NCI-H2107 (cell line): Measurements from ENCODE around the gene SPPL2B.
A peak's percentile ranks its signal among the peaks of the same experiment; 100 is the strongest.
"Not testable (repeated sequence)": the region's sequence is repeated elsewhere in the genome, so short reads cannot be mapped to it uniquely, and the experiment has no call there.

Source experiments
- DNase-seq: peaks from one replicate; lab custom pipeline; 2025; lab: John Stamatoyannopoulos, UW

Gene SPPL2B

DNA sequence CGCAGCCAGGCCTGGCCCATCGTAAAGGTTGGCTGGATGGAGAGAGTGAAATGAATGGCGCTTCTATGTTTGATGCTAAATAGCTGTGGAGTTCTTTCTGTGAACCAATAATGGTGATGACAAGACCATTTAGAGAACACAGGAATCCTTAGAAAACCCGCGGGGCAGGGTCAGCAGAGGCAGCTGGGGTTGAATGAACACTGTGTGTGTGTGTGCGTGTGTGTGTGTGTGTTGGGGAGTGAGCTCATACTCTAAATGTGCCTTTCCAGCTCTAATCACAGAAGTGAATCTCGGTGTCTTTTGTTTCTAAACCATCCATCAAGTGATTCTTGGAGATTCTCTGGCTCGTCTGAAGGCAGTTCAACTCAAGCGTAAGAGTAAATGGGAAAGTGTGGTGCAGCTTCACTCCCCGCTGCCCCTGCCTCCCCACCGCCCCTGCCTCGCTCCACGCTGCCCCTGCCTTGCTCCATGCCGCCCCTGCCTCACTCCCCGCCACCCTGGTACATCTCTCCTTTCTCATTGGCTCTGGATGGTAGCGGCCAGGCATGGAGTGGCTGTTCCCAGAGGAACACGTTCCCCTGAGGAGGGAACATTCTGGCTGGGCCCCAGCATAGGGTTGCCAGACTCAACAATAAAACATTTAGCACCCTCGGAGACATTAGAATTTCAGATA is 52.8 kb downstream of the SPPL2B start:
- no peak for DNase-seq

DNA sequence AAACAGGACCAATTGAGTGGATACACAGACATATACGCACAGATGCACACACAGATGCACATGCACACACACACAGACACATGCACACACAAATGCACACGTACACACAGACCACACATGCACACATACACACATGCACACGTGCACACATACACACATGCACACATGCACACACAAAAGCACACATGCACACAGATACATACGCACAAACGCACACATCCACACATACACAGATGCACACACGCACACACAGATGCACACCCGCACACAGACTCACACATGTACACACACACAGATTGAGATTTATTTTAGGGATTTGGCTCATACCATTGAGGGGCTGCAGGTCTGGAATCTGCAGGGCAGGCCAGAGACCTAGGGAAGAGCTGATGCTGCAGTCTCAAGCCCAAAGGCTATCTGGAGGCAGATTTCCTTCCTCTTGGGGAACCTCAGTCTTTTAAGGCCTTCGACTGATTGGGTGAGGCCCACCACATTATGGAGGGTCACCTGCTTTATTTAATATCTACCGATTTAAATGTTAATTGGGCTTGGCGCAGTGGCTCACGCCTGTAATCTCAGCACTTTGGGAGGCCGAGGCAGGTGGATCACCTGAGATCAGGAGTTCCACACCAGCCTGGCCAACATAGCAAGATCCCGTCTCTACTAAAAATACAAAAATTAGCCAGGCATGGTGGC is 54.2 kb downstream of the SPPL2B start:
- no peak for DNase-seq

DNA sequence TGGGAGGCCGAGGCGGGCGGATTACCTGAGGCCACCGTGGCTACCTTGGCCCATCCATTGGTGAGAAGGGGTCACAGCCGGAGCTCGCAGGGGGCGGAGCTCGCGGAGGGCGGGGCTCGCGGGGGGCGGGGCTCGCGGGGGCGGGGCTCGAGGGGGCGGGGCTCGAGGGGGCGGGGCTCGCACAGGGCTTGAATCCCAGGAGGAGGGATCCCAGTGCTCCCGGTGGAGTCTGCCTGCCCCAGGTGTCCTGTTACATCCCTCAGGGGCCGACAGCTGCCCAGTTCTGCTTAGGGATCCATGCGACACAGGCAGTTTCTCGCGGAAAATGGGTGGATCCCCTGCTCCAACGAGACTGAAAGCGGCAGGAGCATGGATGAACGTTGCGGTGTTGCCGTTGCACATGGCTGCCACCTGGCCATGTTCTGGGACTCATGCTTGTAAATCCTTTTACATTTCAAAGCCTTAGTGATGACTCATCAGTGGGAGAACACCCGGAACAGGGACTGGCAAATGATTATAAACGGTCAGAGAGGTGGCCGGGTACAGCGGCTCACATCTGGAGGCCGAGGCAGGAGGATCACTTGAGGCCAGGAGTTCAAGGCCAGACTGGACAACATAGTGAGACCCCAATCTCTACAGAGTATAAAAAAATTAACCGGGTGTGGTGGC is 56.7 kb downstream of the SPPL2B start:
- DNase-seq: peak; percentile 35

DNA sequence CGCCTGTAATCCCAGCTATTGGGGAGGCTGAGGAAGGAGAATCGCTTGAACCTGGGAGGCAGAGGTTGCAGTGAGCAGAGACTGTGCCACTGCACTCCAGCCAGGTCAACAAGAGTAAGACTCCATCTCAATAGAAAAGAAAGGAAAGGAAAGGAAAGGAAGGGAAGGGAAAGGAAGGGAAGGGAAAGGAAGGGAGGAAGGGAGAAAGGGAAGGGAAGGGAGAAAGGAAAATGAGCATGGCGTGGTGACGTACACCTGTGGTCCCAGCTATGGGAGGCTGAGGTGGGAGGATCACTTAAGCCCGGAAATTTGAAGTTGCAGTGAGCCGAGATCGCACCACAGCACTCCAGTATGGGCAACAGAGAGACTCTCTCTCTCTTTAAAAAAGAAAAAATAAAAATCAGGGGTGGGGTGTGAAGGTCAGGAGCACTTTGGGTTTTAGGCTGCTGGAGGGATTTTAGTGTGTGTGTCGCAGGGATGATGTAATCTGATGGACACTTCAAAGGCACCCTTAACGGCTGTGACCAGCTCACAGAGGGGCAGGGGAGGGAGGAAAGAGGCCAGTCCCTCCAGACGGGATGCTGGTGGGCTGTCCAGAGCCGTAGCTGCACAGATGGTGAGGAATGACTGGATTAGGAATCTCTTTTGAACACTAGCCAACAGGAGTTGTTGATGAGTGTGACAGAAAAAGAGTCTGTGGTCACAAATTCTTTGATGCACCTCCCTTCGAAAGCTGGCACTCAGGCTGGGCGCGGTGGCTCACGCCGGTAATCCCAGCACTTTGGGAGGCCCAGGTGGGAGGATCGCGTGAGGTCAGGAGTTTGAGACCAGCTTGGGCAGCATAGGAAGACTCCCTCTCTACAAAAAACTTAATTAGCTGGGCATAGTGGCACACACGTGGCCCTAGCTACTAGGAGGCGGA is 59.1 kb downstream of the SPPL2B start:
- no peak for DNase-seq

DNA sequence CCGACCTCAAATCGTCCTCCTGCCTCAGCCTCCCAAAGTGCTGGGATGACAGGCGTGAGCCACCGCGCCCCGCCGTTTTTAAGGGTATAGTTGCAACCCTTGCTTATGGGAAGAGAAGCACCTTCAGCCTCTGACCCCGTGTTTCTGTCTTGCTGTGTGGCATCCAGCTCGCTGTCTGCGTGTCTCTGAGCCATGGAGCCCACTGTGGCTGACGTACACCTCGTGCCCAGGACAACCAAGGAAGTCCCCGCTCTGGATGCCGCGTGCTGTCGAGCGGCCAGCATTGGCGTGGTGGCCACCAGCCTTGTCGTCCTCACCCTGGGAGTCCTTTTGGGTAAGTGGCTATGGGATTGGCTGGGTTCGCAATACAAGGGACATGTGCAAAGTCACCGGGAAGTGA is 61.1 kb downstream of the SPPL2B start:
- no peak for DNase-seq

DNA sequence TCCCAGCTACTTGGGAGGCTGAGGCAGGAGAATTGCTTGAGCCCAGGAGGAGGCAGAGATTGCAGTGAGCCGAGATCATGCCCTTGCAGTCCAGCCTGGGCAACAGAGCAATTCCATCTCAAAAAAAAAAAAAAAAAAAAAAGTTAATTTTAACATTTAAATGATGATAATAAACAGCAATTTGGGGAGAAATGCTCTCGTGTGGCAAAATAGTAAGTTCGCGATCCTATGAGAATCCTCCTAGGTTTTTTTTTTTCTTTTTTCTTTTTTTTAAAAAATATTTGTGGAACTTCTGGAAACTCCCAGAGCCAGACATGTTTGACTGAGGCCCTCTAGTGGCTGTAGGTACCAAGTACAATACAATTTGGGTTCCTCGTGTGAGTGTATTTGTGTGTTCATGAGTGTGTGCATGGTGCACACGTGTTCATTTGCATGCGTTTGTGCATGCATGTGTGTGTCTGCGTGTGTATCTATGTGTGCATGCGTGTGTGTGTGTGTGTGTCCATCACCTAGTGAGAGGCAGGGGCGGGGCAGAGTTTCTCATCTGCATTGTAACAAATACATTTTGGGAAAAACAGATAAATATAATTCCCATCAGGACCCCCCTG is 62.7 kb downstream of the SPPL2B start:
- DNase-seq: peak; percentile 30

DNA sequence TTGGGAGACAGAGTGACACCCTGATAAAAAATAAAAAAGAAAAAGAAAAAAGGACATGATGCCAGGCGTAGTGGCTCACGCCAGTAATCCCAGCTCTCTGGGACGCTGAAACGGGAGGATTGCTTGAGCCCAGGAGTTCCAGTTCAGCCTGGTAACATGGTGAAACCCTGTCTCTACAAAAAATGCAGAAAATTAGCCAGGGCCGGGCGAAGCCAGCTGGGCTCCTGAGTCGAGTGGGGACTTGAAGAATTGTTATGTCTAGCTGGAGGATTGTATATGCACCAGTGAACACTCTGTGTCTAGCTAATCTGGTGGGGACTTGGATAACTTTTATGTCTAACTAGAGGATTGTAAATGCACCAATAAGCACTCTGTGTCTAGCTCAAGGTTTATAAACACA is 63.9 kb downstream of the SPPL2B start:
- DNase-seq: no peak

DNA sequence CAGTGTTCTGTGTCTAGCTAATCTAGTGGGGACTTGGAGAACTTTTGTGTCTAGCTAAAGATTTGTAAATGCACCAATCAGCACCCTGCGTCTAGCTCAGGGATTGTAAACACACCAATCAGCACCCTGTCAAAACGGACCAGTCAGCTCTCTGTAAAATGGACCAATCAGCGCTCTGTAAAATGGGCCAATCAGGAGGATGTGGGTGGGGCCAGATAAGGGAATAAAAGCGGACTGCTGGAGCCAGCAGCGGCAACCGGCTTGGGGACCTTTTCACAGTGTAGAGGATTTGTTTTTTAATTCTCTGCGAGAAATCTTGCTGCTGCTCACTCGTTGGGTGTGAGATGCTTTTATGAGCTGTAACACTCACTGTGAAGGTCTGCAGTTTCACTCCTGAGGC is 64.4 kb downstream of the SPPL2B start:
- not testable (repeated sequence) for DNase-seq

DNA sequence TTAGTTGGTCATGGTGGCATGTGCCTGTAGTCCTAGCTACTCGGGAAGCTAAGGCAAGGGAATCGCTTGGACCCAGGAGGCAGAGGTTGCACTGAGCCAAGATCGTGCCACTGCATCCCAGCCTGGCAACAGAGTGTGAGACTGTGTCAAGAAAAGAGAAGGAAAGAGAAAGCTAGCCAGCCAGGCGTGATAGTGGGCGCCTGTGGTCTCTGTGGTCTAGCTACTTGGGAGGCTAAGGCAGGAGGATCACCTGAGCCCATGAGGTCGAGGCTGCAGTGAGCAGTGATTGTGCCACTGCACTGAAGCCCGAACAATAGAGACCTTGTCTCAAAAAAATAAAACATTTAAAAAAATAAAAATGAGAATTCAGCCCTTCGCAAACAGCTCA is 65.6 kb downstream of the SPPL2B start:
- DNase-seq: no peak

DNA sequence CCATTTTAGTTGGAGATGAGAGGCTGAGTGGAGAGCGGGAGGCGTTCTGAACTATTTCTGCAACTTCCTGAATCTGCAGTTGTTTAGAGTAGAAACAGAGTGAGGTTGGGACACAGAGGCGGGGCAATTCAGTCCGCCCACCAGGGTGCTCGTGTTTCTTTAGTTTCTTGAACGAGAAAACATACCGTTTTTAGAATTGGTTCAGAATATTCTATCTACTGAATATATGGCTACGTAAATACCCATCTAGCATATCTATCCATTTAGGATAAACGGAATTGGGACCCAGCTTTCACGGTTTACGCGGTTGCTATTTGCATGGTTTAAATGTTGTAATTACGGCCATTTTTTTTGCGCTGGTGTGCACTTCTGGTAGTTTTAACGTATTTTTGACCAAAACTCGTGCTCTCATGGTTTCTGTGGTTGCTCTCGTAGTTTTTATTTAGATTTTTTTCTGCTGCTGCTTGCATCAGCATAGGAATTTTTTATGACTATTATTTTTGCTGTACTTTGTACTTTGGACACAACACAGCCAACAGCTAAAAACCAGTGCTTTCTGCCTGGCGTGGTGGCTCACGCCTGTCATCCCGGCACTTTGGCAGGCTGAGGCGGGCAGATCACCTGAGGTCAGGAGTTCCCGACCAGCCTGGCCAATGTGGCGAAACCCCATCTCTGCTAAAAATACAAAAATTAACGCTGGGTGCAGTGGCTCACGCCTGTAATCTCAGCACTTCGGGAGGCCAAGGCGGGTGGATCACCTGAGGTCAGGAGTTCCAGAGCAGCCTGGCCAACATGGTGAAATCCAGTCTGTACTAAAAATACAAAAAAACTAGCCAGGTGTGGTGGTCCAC is 66.2 kb downstream of the SPPL2B start:
- DNase-seq: no peak

DNA sequence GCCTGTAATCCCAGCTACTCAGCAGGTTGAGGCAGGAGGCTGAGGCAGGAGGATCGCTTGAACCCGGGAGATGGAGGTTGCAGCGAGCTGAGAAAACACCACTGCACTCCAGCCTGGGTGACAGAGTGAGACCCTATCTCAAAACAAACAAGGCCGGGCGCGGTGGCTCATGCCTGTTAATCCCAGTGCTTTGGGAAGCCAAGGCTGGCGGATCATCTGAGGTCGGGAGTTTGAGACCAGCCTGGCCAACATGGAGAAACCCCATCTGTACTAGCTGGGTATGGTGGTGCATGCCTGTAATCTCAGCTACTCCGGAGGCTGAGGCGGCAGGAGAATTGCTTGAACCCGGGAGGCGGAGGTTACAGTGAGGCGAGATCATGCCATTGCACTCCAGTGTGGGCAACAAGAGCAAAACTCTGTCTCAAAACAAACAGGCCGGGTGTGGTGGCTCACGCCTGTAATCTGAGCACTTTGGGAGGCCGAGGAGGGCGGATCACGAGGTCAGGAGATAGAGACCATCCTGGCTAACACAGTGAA is 66.9 kb downstream of the SPPL2B start:
- DNase-seq: not testable (repeated sequence)

DNA sequence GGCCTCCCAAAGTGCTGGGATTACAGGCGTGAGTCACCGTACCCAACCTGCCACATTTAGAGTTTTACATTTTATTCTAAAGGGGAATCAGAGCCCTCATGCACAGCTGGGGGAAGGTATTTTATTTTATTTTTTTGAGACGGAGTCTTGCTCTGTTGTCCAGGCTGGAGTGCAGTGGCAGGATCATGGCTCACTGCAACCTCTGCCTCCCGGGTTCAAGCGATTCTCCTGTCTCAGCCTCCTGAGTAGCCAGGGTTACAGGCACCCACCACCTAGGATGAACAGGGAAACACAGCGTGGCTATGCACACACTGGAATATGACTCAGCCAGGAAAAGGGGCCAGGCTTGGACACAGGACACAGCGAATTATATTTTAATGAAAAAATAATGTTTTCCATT is 68.7 kb downstream of the SPPL2B start:
- not testable (repeated sequence) for DNase-seq

DNA sequence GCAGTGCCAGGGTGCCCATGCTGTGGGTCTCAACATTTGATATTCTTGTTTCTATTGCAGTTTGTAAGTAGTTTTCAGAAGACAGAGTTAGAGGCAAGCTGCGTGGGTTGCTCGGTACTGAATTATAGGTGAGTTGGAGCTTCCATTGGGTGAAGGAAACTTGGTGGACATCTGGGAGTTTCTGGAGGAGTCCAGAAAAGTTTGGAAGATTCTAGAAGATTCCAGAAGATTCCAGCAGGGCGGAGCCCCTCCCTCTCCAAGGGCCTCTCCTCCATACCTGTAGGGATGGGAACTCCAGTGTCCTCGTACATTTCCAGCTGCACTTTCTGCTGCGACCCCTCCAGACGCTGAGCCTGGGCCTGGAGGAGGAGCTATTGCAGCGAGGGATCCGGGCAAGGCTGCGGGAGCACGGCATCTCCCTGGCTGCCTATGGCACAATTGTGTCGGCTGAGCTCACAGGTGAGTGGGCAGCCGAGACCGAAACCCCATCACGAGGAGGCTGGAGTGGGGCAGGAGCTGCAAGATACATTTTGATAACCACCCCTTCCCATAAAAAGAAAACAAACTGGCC is 70.3 kb downstream of the SPPL2B start:
- no peak for DNase-seq

DNA sequence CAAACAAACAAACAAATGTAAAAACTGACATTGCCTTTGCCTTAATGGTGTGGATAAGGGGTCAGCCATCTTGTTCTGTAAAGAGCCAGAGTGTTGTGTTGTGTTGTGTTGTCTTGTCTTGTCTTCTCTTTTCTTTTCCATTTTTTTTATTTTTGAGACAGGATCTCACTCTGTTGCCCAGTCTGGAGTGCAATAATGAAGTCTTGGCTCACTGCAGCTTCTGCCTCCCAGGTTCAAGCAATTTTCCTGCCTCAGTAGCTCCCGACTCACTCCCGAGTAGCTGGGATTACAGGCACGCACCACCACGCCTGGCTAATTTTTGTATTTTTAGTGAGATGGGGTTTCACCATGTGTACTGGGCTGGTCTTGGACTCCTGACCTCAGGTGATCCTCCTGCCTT is 71.1 kb downstream of the SPPL2B start:
- no peak for DNase-seq
